ENCODE results near the gene TEX51. TPM values are rescaled to one million over a fixed set of nuclear protein-coding genes. Genes with fewer than 3 reads are reported as not detected.

TEX51 gene
- total RNA-seq, 1 experiment from 2014 or later = not detected

DNA sequence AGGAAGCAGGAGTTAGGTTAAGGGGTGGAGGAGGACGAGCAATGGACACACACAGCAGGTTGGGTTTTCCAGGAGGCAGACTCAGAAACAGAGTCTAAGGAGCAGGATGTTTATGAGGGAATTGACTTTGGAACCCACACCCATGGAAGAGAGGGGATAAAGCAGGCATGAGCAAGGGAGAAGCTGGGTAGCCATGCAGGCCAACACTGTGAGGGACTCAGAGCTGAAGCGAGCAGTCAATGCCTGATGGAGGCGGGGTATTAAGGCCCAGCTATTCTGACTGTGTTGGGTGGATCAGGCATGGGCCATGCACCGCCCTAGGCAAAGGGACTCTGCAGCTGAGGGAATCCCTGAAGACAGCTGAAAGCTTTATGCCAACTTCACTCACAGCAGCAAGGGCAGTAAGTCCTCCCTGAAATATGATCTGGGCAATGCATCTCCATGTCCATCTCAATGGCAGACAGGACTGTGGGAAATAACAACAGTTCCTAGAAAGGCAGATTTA lies 37.6 kb downstream of the TEX51 start:
- RAD21 ChIA-PET (ENCODE audit: low non-redundant PET in 1 of 2, low total read pairs in 2 of 2, uncharacterized antibody in 2 of 2, unreplicated experiment in 2 of 2) = no interaction called here
- H4K20me1 ChIP-seq (ENCODE audit: insufficient read depth) = no peaks in the 10 kb centered on the region
- H3K27ac ChIP-seq (ENCODE audit: low read depth, low read length) = no peak overlapping the region
- CTCF ChIA-PET = no interaction called here
- H3K9ac ChIP-seq (ENCODE audit: low read length) = no peak overlapping the region
- no peaks in the 10 kb centered on the region for H3K9me3 ChIP-seq (ENCODE audit: control insufficient read depth in 1 of 2, insufficient read depth in 1 of 2, low read depth in 1 of 2, low read length in 2 of 2)
- H3K4me3 ChIP-seq (replicated peaks in 1 of 2; ENCODE audit: low read depth in 1 of 2, low read length in 2 of 2) = no peak overlapping the region
- ATAC-seq (no peak), DNase-seq (ENCODE audit: low read depth, low spot score) (no peak)
- H3K79me2 ChIP-seq (ENCODE audit: insufficient read depth, low read length) = no peaks in the 10 kb centered on the region
- TF ChIP-seq ELF1 (IDR thresholded peaks at IDR 0.05; ENCODE audit: borderline replicate concordance, low read depth) = no peak
- TF ChIP-seq POLR2A (IDR thresholded peaks at IDR 0.05; ENCODE audit: borderline replicate concordance, extremely low read depth, insufficient read depth, insufficient read length) = no peak
- no peak for TF ChIP-seq ZNF274 (IDR thresholded peaks at IDR 0.05; ENCODE audit: low read depth, low read length)
- TF ChIP-seq, protein P1, sequence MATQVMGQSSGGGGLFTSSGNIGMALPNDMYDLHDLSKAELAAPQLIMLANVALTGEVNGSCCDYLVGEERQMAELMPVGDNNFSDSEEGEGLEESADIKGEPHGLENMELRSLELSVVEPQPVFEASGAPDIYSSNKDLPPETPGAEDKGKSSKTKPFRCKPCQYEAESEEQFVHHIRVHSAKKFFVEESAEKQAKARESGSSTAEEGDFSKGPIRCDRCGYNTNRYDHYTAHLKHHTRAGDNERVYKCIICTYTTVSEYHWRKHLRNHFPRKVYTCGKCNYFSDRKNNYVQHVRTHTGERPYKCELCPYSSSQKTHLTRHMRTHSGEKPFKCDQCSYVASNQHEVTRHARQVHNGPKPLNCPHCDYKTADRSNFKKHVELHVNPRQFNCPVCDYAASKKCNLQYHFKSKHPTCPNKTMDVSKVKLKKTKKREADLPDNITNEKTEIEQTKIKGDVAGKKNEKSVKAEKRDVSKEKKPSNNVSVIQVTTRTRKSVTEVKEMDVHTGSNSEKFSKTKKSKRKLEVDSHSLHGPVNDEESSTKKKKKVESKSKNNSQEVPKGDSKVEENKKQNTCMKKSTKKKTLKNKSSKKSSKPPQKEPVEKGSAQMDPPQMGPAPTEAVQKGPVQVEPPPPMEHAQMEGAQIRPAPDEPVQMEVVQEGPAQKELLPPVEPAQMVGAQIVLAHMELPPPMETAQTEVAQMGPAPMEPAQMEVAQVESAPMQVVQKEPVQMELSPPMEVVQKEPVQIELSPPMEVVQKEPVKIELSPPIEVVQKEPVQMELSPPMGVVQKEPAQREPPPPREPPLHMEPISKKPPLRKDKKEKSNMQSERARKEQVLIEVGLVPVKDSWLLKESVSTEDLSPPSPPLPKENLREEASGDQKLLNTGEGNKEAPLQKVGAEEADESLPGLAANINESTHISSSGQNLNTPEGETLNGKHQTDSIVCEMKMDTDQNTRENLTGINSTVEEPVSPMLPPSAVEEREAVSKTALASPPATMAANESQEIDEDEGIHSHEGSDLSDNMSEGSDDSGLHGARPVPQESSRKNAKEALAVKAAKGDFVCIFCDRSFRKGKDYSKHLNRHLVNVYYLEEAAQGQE (IDR thresholded peaks at IDR 0.05; ENCODE audit: low read depth) = no peak
- no peak for TF ChIP-seq EZH2 (IDR thresholded peaks at IDR 0.05)
- no peak for TF ChIP-seq SIN3A (IDR thresholded peaks at IDR 0.05; ENCODE audit: low read depth)
- TF ChIP-seq JUND (IDR thresholded peaks at IDR 0.05) = no peak
- H3K36me3 ChIP-seq (ENCODE audit: control insufficient read depth in 1 of 2, insufficient read depth in 2 of 2, low read length in 2 of 2) = no peaks in the 10 kb centered on the region
- no peaks in the 10 kb centered on the region for H3K9me2 ChIP-seq (ENCODE audit: insufficient read depth)
- H3K27me3 ChIP-seq (ENCODE audit: insufficient read depth, low read length) = peaks cover 54% of the 10 kb centered on the region
- intact Hi-C loops (cut with micrococcal nuclease) = no loop called here
- H3K4me1 ChIP-seq (ENCODE audit: control insufficient read depth in 1 of 2, insufficient read depth in 2 of 2, low read length in 2 of 2) = no peaks in the 10 kb centered on the region
- no peak overlapping the region for H3K4me2 ChIP-seq (ENCODE audit: low read length)
- POLR2A ChIA-PET = no interaction called here
- H2AFZ ChIP-seq (ENCODE audit: low read depth, low read length, poor library complexity, severe bottlenecking) = no peak overlapping the region
- BruUV-seq (replicated peaks) = no TSS peak

DNA sequence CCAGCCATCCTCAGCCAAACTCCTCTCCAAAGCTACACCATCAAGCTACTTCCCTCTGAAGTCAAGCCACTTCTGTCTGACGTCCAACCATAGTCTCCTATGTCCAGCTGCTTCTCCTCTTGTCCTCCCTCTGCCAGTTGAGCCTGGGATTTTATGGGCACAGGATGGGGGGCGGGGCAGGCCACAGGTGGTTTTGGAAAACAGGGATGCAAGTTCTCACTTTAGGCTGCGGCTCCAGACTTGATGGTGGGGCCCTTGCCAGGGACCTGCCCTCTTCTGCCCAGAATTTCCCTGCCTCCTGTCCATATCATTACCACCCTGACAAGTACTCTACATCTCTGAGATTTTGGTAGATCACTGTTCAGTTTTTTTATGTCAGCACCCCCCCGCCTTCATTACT lies 41.6 kb downstream of the TEX51 start:
- ChIA-PET POLR2A (no interaction called here), CTCF (no interaction called here), RAD21 (ENCODE audit: low non-redundant PET in 1 of 2, low total read pairs in 2 of 2, uncharacterized antibody in 2 of 2, unreplicated experiment in 2 of 2) (no interaction called here)
- DNase-seq (ENCODE audit: low read depth, low spot score) (no peak), ATAC-seq (no peak)
- peaks cover 6 to 9% of the 10 kb centered on the region in 2 experiments; a peak in 2 of 4 replicates for H3K9me3 ChIP-seq (ENCODE audit: control insufficient read depth in 1 of 2, insufficient read depth in 1 of 2, low read depth in 1 of 2, low read length in 2 of 2)
- no peaks in the 10 kb centered on the region for H3K4me1 ChIP-seq (ENCODE audit: control insufficient read depth in 1 of 2, insufficient read depth in 2 of 2, low read length in 2 of 2)
- no peaks in the 10 kb centered on the region for H3K9me2 ChIP-seq (ENCODE audit: insufficient read depth)
- no peak overlapping the region for H3K4me2 ChIP-seq (ENCODE audit: low read length)
- H3K9ac ChIP-seq (ENCODE audit: low read length) = no peak overlapping the region
- no peaks in the 10 kb centered on the region for H3K36me3 ChIP-seq (ENCODE audit: control insufficient read depth in 1 of 2, insufficient read depth in 2 of 2, low read length in 2 of 2)
- BruUV-seq (replicated peaks) = no TSS peak
- intact Hi-C loops (cut with micrococcal nuclease) = no loop called here
- no peaks in the 10 kb centered on the region for H4K20me1 ChIP-seq (ENCODE audit: insufficient read depth)
- no peak overlapping the region for H3K4me3 ChIP-seq (replicated peaks in 1 of 2; ENCODE audit: low read depth in 1 of 2, low read length in 2 of 2)
- no peak overlapping the region for H2AFZ ChIP-seq (ENCODE audit: low read depth, low read length, poor library complexity, severe bottlenecking)
- no peaks in the 10 kb centered on the region for H3K79me2 ChIP-seq (ENCODE audit: insufficient read depth, low read length)
- no peak overlapping the region for H3K27ac ChIP-seq (ENCODE audit: low read depth, low read length)
- peaks cover 43% of the 10 kb centered on the region for H3K27me3 ChIP-seq (ENCODE audit: insufficient read depth, low read length)
- TF ChIP-seq JUND (IDR thresholded peaks at IDR 0.05) = no peak
- TF ChIP-seq POLR2AphosphoS5 (IDR thresholded peaks at IDR 0.05; ENCODE audit: low read depth, low read length) = no peak
- TF ChIP-seq, protein P2, sequence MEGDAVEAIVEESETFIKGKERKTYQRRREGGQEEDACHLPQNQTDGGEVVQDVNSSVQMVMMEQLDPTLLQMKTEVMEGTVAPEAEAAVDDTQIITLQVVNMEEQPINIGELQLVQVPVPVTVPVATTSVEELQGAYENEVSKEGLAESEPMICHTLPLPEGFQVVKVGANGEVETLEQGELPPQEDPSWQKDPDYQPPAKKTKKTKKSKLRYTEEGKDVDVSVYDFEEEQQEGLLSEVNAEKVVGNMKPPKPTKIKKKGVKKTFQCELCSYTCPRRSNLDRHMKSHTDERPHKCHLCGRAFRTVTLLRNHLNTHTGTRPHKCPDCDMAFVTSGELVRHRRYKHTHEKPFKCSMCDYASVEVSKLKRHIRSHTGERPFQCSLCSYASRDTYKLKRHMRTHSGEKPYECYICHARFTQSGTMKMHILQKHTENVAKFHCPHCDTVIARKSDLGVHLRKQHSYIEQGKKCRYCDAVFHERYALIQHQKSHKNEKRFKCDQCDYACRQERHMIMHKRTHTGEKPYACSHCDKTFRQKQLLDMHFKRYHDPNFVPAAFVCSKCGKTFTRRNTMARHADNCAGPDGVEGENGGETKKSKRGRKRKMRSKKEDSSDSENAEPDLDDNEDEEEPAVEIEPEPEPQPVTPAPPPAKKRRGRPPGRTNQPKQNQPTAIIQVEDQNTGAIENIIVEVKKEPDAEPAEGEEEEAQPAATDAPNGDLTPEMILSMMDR (IDR thresholded peaks at IDR 0.05 in 2 of 3, conservative IDR thresholded peaks at IDR 0.05 in 1 of 3; ENCODE audit: borderline replicate concordance in 1 of 3, insufficient read depth in 1 of 3, low read depth in 2 of 3, low read length in 2 of 3) = no peak
- TF ChIP-seq, protein P1 (IDR thresholded peaks at IDR 0.05; ENCODE audit: low read depth) = no peak
- no peak for TF ChIP-seq YY1 (IDR thresholded peaks at IDR 0.05; ENCODE audit: extremely low read depth, insufficient replicate concordance, low read depth, low read length)
- TF ChIP-seq SP1 (IDR thresholded peaks at IDR 0.05; ENCODE audit: low read depth) = no peak

All from HCT116 (cell line).